RPMI8226 (cell line): ENCODE measurements around the gene GBP1.
"Not testable (repeated sequence)": the region's sequence is repeated elsewhere in the genome, so short reads cannot be mapped to it uniquely, and the experiment has no call there.

ENCODE experiments used
- DNase-seq: peaks from one replicate; pipeline ENCODE4 v3.0.0-alpha.2; 2015

The GBP1 gene

GRCh38 chr1:89051300-89051954 is 13.6 kb downstream of the GBP1 start:
- no peak for DNase-seq

GRCh38 chr1:89050649-89051033 is 14.4 kb downstream of the GBP1 start:
- no peak for DNase-seq

GRCh38 chr1:89049901-89050648 is 14.9 kb downstream of the GBP1 start:
- DNase-seq = not testable (repeated sequence)

- DNase-seq = not testable (repeated sequence)
These were observed 15.8 kb downstream of the GBP1 start for GRCh38 chr1:89049187-89049586.

GRCh38 chr1:89047734-89048133 is 17.3 kb downstream of the GBP1 start:
- no peak for DNase-seq

- not testable (repeated sequence) for DNase-seq
These were observed 18.5 kb downstream of the GBP1 start for GRCh38 chr1:89046318-89047183.

GRCh38 chr1:89044970-89045721 is 19.9 kb downstream of the GBP1 start:
- no peak for DNase-seq

- DNase-seq = no peak
These were observed 21.1 kb downstream of the GBP1 start for GRCh38 chr1:89043940-89044339.

GRCh38 chr1:89042491-89042890 is 22.5 kb downstream of the GBP1 start:
- no peak for DNase-seq

- DNase-seq = no peak
These were observed 23.3 kb downstream of the GBP1 start for GRCh38 chr1:89041721-89042120.

GRCh38 chr1:89041119-89041641 is 23.8 kb downstream of the GBP1 start:
- no peak for DNase-seq

- no peak for DNase-seq
These were observed 24.7 kb downstream of the GBP1 start for GRCh38 chr1:89040315-89040626.

- DNase-seq = no peak
These were observed 27.8 kb downstream of the GBP1 start for GRCh38 chr1:89037186-89037585.

- DNase-seq = no peak
These were observed 29.9 kb downstream of the GBP1 start for GRCh38 chr1:89035080-89035479.

- not testable (repeated sequence) for DNase-seq
These were observed 31.0 kb downstream of the GBP1 start for GRCh38 chr1:89034004-89034403.

GRCh38 chr1:89029051-89029450 is 36.0 kb downstream of the GBP1 start:
- not testable (repeated sequence) for DNase-seq

GRCh38 chr1:89025928-89026327 is 39.1 kb downstream of the GBP1 start:
- DNase-seq = no peak

GRCh38 chr1:89023026-89023425 is 42.0 kb downstream of the GBP1 start:
- DNase-seq = no peak

- peak; percentile 34 for DNase-seq
These were observed 42.6 kb downstream of the GBP1 start, which contains the start of gene GBP3 for GRCh38 chr1:89022167-89022959. Gene GBP3 (minus strand): TSS chr1:89022866. CDS start chr1:89020721, 2,145 bp downstream.

- not testable (repeated sequence) for DNase-seq
These were observed 46.7 kb downstream of the GBP1 start for GRCh38 chr1:89018318-89018717.

GRCh38 chr1:89008511-89008910 is 56.5 kb downstream of the GBP1 start:
- no peak for DNase-seq
